C4-2B (cell line): Measurements from ENCODE around the gene SCYGR2.
"Not testable (repeated sequence)": the region's sequence is repeated elsewhere in the genome, so short reads cannot be mapped to it uniquely, and the experiment has no call there.

Source experiments
- H3K27ac ChIP-seq: fragments of 450-650 bp; 2 replicates; pipeline ENCODE4 v1.5.1; 2017
- ZFX ChIP-seq: fragments of 450-650 bp; IDR thresholded peaks from 2 replicates; pipeline ENCODE4 v1.6.1; 2017
- TF ChIP-seq, protein P1 (sequence below): fragments of 450-650 bp; conservative IDR thresholded peaks from 2 replicates; pipeline ENCODE4 v1.5.1; 2017; ENCODE audit warnings: mild to moderate bottlenecking

Gene SCYGR2, protein sequence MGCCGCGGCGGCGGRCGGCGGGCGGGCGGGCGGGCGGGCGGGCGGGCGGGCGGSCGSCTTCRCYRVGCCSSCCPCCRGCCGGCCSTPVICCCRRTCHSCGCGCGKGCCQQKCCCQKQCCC

DNA sequence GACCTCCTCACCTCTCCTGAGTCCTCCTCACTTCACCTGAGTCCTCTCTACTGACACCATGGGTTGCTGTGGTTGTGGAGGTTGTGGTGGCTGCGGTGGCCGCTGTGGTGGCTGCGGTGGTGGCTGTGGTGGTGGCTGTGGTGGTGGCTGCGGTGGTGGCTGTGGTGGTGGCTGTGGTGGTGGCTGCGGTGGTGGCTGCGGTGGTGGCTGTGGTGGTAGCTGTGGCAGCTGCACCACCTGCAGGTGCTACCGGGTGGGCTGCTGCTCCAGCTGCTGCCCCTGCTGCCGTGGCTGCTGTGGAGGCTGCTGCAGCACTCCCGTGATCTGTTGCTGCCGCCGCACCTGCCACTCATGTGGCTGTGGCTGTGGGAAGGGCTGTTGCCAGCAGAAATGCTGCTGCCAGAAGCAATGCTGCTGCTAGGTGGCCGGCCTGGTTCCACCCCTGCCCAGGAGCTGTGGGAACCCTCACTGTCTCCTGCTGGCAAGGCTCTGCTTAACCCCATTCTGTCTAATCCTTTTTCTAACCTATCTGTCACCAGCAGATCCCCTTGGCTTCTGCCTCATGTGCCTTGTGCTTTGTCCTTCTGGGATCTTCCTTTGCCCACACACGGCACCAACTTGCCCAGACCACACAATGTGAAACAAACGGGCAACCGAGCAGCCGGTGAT lies at the start of gene SCYGR2:
Gene SCYGR2 (plus strand): TSS at position 59 of the 669 bp plus-strand sequence. CDS start 0 bp downstream, at position 59.
- H3K27ac ChIP-seq: not testable (repeated sequence)

DNA sequence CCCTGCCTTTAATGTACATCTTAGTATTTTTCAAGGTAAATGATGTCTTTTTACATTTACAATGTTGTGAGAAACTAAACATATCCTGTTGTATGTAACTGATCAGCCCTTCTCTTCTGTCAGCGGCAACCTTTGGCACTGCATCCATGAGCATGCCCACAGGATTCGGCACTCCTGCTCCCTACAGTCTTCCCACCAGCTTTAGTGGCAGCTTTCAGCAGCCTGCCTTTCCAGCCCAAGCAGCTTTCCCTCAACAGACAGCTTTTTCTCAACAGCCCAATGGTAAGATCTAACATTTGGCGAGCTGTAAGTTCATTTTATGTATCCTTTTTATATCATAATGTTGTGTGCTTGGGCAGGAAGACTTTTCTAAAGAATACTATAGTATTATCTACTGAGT lies 46.9 kb upstream of the SCYGR2 start:
- H3K27ac ChIP-seq: no peak overlapping the region
- no peak for TF ChIP-seq ZFX
- TF ChIP-seq, protein P1, sequence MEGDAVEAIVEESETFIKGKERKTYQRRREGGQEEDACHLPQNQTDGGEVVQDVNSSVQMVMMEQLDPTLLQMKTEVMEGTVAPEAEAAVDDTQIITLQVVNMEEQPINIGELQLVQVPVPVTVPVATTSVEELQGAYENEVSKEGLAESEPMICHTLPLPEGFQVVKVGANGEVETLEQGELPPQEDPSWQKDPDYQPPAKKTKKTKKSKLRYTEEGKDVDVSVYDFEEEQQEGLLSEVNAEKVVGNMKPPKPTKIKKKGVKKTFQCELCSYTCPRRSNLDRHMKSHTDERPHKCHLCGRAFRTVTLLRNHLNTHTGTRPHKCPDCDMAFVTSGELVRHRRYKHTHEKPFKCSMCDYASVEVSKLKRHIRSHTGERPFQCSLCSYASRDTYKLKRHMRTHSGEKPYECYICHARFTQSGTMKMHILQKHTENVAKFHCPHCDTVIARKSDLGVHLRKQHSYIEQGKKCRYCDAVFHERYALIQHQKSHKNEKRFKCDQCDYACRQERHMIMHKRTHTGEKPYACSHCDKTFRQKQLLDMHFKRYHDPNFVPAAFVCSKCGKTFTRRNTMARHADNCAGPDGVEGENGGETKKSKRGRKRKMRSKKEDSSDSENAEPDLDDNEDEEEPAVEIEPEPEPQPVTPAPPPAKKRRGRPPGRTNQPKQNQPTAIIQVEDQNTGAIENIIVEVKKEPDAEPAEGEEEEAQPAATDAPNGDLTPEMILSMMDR: no peak

DNA sequence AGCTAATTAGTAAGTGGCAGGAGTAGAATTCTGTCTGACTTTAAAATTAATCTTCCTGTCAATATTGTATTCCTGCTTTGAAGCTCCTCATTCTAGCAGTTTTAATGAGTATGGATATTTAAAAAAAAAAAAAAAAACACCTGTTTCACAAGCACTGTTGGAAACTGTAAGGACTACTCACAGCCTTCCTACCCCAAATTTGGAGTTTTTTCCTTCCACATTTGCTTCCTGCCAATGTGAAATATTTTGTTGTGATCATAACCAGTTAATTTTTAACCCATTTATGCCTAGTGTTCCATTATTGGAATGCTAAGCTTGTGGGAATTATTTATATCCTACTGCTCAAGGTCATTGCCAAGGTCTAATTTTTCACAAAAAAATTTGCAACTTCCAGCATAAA lies 36.1 kb upstream of the SCYGR2 start:
- H3K27ac ChIP-seq: no peak overlapping the region
- no peak for TF ChIP-seq ZFX
- TF ChIP-seq, protein P1: no peak

DNA sequence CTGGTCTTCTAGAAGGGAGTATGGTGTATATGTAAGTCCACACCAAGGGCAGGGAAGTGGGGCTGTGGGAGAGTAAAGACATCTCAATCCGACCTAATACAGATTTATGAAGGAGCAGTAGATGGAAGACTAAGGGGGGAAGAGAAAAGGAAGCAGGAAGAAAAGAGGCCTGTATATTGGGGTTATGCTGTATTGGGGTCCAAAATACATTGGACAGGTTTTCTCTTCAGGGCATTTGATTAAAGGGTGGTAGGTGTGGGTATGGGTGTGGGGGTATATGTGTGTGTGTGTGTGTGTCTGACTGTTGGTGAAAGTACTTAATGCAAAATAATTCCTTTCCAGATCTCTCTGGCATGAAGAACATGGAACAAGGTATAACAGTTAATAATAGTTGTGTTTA lies 33.6 kb upstream of the SCYGR2 start:
- no peak for TF ChIP-seq ZFX
- TF ChIP-seq, protein P1: no peak
- H3K27ac ChIP-seq: no peak overlapping the region

DNA sequence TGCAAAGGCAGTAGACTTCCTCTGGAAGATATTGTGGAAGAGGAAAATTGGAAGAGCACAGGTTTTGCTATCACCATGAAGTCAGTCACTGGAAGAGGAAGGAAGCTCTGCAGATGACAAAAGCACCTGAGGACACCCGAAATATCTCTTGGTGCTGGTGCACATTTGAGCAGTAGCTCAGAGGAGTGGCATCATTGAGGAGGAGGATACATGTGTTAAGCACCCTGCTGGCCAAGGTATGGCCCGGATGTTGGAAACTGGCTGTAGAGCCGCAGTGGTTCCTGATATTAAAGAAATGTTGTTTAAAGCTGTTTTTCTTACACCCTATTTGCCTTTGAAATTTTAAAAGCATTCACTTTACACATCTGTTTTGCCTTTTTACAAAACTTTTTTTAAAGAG lies 32.7 kb upstream of the SCYGR2 start:
- TF ChIP-seq ZFX: no peak
- TF ChIP-seq, protein P1: no peak
- H3K27ac ChIP-seq: no peak overlapping the region

DNA sequence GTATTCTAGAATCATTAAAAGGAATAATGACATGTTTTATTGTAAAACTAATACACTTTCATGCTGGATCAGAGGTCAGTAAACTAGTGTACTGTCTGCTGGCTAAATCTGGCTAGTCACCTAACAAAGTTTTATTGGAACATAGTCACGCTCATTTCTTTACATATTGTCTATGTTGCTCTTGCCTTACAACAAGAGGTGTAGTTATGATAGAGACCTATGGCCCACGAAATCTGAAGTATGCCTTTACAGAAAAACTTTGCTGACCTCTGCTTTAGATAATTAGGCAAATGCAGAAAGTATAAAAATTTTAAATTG lies 29.9 kb upstream of the SCYGR2 start:
- TF ChIP-seq ZFX: no peak
- TF ChIP-seq, protein P1: no peak
- no peak overlapping the region for H3K27ac ChIP-seq

DNA sequence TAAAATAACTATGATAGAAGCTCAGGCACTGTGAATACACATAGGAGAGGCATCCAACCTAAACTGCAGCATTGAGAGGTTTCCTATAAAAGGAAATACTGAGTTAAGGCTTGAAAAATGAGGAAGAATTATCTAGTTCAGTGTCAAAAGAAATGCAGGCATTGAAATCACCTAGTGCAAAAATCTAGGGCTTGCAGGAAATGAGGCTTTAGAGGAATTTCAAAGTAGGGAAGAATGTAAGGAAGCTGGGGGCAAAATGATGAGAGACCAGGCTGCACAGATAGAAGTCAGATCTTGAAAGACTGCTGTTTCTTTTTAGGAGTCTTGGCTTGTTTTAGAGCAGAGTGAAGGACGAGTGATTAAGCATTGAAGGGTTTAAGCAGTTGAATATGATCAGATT lies 28.1 kb upstream of the SCYGR2 start:
- no peak overlapping the region for H3K27ac ChIP-seq
- TF ChIP-seq ZFX: no peak
- TF ChIP-seq, protein P1: no peak

DNA sequence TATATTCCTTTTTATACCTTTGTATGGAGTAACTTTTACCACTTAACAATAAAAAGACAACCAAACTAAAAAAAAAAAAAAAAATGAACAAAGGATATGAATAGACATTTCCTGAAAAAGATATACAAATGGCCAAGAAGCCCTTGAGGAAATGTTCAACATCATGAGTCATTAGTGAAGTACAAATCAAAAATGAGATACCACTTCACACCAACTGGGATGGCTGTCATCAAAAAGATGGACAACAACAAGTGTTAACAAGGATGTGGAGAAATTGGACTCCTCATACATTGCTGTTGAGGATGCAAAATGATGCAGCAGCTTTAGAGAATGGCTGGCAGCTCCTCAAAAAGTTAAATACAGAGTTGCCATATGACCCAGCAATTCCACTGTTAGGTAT lies 22.6 kb upstream of the SCYGR2 start:
- no peak overlapping the region for H3K27ac ChIP-seq
- no peak for TF ChIP-seq ZFX
- TF ChIP-seq, protein P1: no peak
